IPS-20b (cell line): ENCODE data around the gene SPTBN1.

ENCODE experiments used
- H3K27ac ChIP-seq: one replicate; pipeline ENCODE4 v1.5.1; 2013; ENCODE audit warnings: low read length
- H3K27me3 ChIP-seq: 2 replicates; pipeline ENCODE4 v1.6.1; 2013; ENCODE audit warnings: mild to moderate bottlenecking, low read length, inconsistent platforms; ENCODE audit not compliant: insufficient read depth
- H3K36me3 ChIP-seq: 2 replicates; pipeline ENCODE4 v1.6.1; 2013; ENCODE audit warnings: low read depth, mild to moderate bottlenecking, inconsistent platforms, low read length, moderate library complexity; ENCODE audit not compliant: insufficient read depth
- H3K4me1 ChIP-seq: 2 replicates; pipeline ENCODE4 v1.6.1; 2013; ENCODE audit warnings: mild to moderate bottlenecking, control low read depth, inconsistent platforms, low read length, moderate library complexity; ENCODE audit not compliant: insufficient read depth
- H3K4me3 ChIP-seq: 2 replicates; pipeline ENCODE4 v1.5.1; 2013; ENCODE audit warnings: mild to moderate bottlenecking, low read length, inconsistent platforms
- H3K9ac ChIP-seq: 2 replicates; pipeline ENCODE4 v1.6.1; 2013; ENCODE audit warnings: low read depth, mild to moderate bottlenecking, inconsistent platforms, low read length, moderate library complexity
- H3K9me3 ChIP-seq: 2 replicates; pipeline ENCODE4 v1.6.1; 2013; ENCODE audit warnings: mild to moderate bottlenecking, low read depth, low read length, inconsistent platforms; ENCODE audit not compliant: insufficient read depth

SPTBN1 gene

DNA sequence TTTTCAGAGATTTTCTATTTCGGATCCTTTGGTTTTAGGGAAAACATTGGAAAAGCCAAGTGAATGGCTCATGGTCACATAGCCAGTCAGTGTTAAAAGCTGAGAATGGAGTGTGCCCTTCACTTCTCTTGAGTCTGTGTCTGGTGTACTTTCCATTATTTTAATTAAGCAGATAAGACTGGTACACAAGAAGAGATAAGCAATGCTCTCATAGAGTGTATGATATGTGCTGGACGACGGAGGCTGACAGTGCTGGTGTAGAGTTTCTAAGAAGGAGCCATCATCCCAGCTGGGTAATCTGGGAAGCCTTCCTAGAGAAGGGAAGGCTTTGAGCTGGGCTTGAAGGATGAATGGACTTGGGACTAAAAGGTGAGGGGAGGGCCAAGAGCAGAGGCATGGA lies 93.3 kb downstream of the SPTBN1 start:
- Histone ChIP-seq H3K4me3 (no peak overlapping the region), H3K27me3 (no peaks in the 10 kb centered on the region), H3K9ac (no peak overlapping the region), H3K27ac (no peak overlapping the region), H3K4me1 (peaks cover 6% of the 10 kb centered on the region; the same call in 1 of the 2 replicates), H3K36me3 (no peaks in the 10 kb centered on the region), H3K9me3 (no peaks in the 10 kb centered on the region)

DNA sequence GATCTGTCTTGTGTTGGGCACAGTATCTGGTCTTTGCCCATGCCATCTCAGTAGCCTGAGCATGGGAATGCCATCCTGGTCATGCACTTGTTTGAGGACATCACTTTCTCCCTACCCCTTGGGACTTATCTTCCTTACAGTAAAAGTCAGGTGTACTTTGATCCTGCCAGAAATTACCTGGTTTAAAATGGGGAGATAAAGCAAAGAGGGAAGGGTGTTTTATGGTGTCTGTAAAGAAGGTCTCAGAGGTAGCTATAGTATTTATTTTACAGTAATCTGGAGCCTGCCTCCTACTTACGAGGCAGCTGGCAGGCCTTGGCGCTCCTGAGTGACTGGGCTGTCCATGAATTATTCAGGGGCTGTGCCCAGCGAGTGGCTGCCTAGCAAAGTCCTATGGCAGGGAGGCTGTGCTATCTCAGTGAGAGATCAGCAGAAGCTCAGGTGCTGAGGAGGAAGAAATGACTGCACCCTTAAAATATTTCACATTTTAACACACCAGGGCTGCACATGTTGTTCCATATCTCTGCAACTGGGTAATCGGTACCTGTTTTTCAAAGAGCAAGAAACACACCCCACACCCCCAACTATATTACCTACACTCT lies 93.9 kb downstream of the SPTBN1 start:
- no peaks in the 10 kb centered on the region for H3K36me3 ChIP-seq
- H3K4me3 ChIP-seq: no peak overlapping the region
- H3K27ac ChIP-seq: no peak overlapping the region
- peaks cover 6% of the 10 kb centered on the region; the same call in 1 of the 2 replicates for H3K4me1 ChIP-seq
- no peak overlapping the region for H3K9ac ChIP-seq
- H3K9me3 ChIP-seq: no peaks in the 10 kb centered on the region
- H3K27me3 ChIP-seq: no peaks in the 10 kb centered on the region

DNA sequence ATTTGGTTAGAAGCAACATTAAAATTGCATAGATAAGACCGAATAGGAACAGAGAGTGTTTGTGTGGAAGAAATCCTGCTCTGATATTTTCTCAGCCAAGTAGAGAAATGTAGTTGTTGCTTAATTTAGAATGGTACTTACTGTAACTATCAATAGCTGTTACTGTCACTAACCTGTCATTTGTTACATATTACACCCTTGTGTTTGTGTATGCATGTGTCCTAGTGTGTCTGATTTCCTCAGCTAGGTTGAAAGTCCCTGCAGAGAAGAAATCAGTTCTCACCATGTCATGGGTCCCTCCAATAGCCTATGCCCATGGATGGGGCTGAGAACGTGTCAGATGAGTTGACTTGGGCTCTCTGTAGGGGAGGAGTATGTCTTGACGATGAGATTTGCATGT lies 94.4 kb downstream of the SPTBN1 start:
- no peak overlapping the region for H3K4me3 ChIP-seq
- no peak overlapping the region for H3K9ac ChIP-seq
- H3K27me3 ChIP-seq: no peaks in the 10 kb centered on the region
- H3K4me1 ChIP-seq: peaks cover 6% of the 10 kb centered on the region; the same call in 1 of the 2 replicates
- no peaks in the 10 kb centered on the region for H3K36me3 ChIP-seq
- no peaks in the 10 kb centered on the region for H3K9me3 ChIP-seq
- no peak overlapping the region for H3K27ac ChIP-seq

DNA sequence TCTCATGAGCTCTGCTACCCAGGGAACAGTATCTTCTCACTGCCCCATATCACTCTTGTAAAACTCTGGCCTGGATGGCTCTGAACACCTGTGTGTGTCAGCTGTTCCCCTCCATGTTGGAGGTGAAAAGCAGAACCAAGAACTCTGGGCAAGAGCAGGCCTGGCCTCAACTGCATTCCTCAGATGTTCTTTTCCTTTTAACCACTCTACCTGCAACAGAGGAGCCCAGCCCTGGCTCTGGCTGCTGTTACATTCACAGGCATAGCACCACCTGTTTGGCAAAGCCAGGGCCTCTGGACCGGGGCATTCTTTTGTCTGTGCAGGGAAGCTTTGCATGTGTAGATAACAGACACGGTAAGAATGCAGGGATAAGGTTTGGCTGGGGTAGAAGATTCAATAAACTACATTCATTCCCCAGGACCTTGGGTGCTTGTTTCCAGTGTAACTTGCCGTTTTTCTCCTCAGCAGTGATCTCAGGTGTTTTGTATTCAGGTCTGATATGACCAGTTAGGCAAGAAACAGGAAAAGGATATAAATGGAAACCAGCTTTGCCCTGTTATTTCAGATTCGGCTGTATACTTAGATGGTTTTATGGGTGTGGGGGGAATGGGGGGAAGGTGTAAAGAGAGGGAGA lies 95.1 kb downstream of the SPTBN1 start:
- Histone ChIP-seq H3K27me3 (no peaks in the 10 kb centered on the region), H3K4me1 (peaks cover 6% of the 10 kb centered on the region; the same call in 1 of the 2 replicates), H3K4me3 (no peak overlapping the region), H3K9ac (no peak overlapping the region), H3K36me3 (no peaks in the 10 kb centered on the region), H3K27ac (peak overlapping the region; percentile 67), H3K9me3 (no peaks in the 10 kb centered on the region)

- H3K27me3 ChIP-seq: no peaks in the 10 kb centered on the region
- peaks cover 13% of the 10 kb centered on the region; the same call in 1 of the 2 replicates for H3K4me1 ChIP-seq
- H3K9ac ChIP-seq: no peak overlapping the region
- no peaks in the 10 kb centered on the region for H3K36me3 ChIP-seq
- H3K27ac ChIP-seq: no peak overlapping the region
- H3K9me3 ChIP-seq: no peaks in the 10 kb centered on the region
- H3K4me3 ChIP-seq: no peak overlapping the region
Measured at GRCh38 chr2:54553075-54553474, 96.9 kb downstream of the SPTBN1 start.

GRCh38 chr2:54553775-54554174 lies 97.6 kb downstream of the SPTBN1 start:
- H3K9me3 ChIP-seq: no peaks in the 10 kb centered on the region
- H3K36me3 ChIP-seq: no peaks in the 10 kb centered on the region
- H3K27ac ChIP-seq: no peak overlapping the region
- no peak overlapping the region for H3K9ac ChIP-seq
- H3K4me1 ChIP-seq: peaks cover 13% of the 10 kb centered on the region; the same call in 1 of the 2 replicates
- H3K4me3 ChIP-seq: no peak overlapping the region
- no peaks in the 10 kb centered on the region for H3K27me3 ChIP-seq

- Histone ChIP-seq H3K36me3 (no peaks in the 10 kb centered on the region), H3K27ac (no peak overlapping the region), H3K9me3 (no peaks in the 10 kb centered on the region), H3K4me1 (peaks cover 13% of the 10 kb centered on the region; the same call in 1 of the 2 replicates), H3K9ac (no peak overlapping the region), H3K4me3 (no peak overlapping the region), H3K27me3 (no peaks in the 10 kb centered on the region)
Measured at GRCh38 chr2:54555318-54555837, 99.3 kb downstream of the SPTBN1 start.

GRCh38 chr2:54556621-54557121 lies 100.5 kb downstream of the SPTBN1 start:
- Histone ChIP-seq H3K9me3 (no peaks in the 10 kb centered on the region), H3K27ac (no peak overlapping the region), H3K36me3 (no peaks in the 10 kb centered on the region), H3K4me3 (peak overlapping the region; percentile 85; the same call in 1 of the 2 replicates), H3K9ac (peak overlapping the region; percentile 99; the same call in 1 of the 2 replicates), H3K27me3 (no peaks in the 10 kb centered on the region), H3K4me1 (peaks cover 8% of the 10 kb centered on the region; the same call in 1 of the 2 replicates)

- Histone ChIP-seq H3K9me3 (no peaks in the 10 kb centered on the region), H3K27ac (peak overlapping the region; percentile 72), H3K4me3 (peak overlapping the region; percentile 85), H3K36me3 (no peaks in the 10 kb centered on the region), H3K4me1 (peaks cover 13% of the 10 kb centered on the region; the same call in 1 of the 2 replicates), H3K9ac (peak overlapping the region; percentile 99), H3K27me3 (no peaks in the 10 kb centered on the region)
Measured at GRCh38 chr2:54557211-54557600, 101.1 kb downstream of the SPTBN1 start.

DNA sequence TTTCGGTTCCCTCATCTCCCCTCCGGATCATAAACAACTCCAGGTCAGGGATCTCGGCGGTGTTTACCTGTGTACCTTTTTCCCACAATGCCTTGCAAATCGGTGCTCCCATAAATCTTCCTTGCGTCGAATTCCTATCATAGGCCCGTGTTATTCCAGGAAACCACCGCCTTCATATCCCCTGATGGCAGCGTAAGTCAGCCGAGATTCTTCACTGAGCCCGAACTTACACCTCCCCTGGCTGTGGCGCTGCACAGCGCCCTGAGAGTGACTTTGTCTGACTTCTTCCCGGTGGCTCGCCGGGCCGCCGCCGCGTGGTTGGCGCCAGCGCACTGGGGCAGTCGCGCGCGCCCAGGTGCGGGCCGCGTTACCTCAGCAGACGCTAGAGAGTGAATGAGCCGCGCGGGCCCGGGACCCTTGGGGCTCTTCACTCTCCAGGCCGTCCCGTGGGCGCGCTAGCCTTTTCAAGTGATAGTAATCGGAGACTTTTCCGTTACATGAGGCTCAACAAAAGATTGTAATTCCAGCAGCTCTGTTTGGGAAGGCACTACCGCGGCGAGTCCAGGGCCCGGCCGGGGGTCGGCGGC lies 101.6 kb downstream of the SPTBN1 start:
- no peaks in the 10 kb centered on the region for H3K36me3 ChIP-seq
- peak overlapping the region; percentile 99 for H3K9ac ChIP-seq
- H3K27me3 ChIP-seq: no peaks in the 10 kb centered on the region
- H3K4me1 ChIP-seq: peaks cover 14% of the 10 kb centered on the region; the same call in 1 of the 2 replicates
- peak overlapping the region; percentile 72 for H3K27ac ChIP-seq
- peak overlapping the region; percentile 85 for H3K4me3 ChIP-seq
- no peaks in the 10 kb centered on the region for H3K9me3 ChIP-seq

- peak overlapping the region; percentile 85 for H3K4me3 ChIP-seq
- no peaks in the 10 kb centered on the region for H3K36me3 ChIP-seq
- peak overlapping the region; percentile 99 for H3K9ac ChIP-seq
- peaks cover 14% of the 10 kb centered on the region; the same call in 1 of the 2 replicates for H3K4me1 ChIP-seq
- no peaks in the 10 kb centered on the region for H3K9me3 ChIP-seq
- H3K27me3 ChIP-seq: no peaks in the 10 kb centered on the region
- peak overlapping the region; percentile 76 for H3K27ac ChIP-seq
Measured at GRCh38 chr2:54558188-54559005, 102.3 kb downstream of the SPTBN1 start.
